Erythroblast (primary cell): ENCODE data around the gene BNIP5.
A peak's percentile ranks its signal among the peaks of the same experiment; 100 is the strongest.

ENCODE experiments used
- DNase-seq, 2 experiments: peaks; one replicate each; lab custom pipeline; 2025; lab: John Stamatoyannopoulos, UW
- GATA1 ChIP-seq: IDR thresholded peaks from 2 replicates; pipeline ENCODE4 v1.6.1; 2011; ENCODE audit warnings: low read depth, mild to moderate bottlenecking, control low read depth, low read length, moderate library complexity
- POLR2A ChIP-seq: IDR thresholded peaks from 2 replicates; pipeline ENCODE4 v1.6.1; 2011; ENCODE audit warnings: mild to moderate bottlenecking, low read length

The BNIP5 gene

DNA sequence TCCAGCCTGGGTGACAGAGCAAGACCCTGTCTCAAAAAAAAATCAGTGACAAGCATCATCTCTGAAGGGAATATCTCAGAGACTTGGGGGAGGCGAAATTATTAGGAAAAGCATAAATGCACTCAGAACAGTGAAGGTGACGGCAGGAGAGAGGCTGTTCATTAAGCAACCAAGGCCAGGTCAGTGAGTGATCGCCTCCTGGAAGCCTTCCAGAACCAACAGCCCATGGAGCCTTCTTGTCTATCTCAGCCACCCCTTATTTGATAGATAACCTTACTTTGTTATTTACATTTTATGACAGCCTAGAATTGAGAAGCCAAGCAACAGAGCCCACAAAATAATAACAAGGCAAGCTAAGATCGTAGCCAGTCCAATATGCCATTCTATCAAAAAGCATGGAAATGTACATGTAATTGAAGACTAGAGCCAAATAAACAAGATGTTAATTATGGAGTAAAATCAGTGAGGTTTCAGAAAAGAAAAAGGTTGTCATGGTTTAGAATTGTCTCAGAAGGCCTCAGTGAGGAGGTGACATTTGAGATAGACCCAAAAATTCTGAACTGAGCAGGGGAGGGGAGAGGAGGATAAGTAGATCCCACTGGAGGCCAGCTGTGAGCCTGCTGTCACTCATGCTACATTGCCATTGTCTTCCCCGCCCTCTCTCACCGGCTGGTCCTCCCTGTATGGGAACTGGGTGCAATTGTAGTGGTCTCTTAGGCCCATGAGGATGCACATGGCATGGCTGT lies 17.8 kb downstream of the BNIP5 start:
- TF ChIP-seq POLR2A (no peak), GATA1 (no peak)
- DNase-seq = no peak

DNA sequence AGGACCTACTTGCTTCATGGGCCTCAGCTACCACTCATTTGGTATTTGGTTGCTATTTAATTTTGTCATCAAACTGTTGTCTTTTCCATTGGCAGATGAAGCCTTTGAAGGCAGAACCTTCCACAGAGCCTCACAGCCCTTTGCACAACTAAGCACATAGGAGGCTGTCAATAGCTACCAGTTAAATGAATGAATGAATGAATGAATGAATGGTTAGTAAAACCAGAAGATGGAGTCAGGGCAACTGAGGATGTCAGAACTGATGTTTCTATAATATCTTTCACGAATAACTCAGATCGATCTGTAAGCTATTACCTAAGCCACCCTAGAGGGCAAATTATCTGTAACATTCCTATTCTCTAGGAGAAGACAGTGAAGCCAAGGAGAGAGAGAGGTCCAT lies 19.1 kb downstream of the BNIP5 start:
- no peak for TF ChIP-seq POLR2A
- TF ChIP-seq GATA1 = no peak
- no peak for DNase-seq

DNA sequence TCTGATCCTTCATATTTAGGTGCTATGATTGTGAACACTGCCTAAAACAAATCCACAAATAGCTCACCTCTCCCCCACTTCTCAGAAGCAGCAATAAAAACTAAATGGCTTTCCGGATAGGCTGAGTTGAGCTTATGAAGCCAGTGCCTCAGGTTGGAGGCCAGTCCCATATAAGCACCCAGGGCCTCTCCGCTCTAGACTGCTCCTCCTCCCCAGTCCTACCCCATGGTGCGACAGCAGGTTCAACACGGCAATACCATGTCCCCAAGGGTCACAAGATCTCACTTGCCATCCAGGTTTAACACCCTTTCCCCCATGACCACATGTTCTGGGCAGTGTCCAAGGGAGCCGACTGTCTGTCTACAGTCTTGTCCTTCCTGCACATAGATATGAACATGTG lies 20.8 kb downstream of the BNIP5 start:
- no peak for DNase-seq
- TF ChIP-seq GATA1 (no peak), POLR2A (no peak)

DNA sequence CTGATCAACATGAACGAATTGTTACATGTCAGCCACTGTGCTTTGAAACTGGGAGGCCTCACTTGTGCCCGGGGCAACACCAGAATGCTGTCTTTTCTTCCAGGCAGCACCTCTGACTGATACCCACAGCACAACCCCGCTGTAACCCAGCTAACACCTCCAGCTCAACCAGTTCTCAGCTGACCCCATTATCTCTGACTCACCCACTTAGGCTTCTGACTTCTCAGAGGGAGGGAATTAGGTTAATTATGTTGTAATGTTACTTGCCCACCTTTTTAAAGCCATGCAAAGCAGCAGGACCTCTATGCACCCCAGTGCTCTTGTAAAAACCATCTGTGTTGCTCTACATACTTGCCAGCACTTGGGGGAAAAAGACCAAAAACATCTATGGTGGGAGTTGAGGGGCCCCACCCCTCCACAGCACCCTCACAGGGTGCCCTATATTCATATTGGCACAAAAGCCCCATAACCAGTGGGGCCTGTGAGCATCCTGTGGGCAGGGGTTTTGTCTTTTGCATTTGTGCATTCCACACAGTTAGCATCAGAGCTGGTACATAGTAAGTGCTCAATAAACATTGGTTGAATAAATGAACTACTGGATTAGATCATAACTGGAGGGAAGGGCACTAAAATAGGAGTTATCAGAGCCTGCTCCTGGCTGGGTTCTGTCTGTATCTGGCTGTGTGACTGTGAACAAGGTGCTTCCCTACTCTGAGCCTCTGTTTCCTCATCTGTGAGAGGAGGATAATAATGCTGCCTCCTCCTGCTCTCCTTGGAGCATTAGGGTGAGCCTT lies 22.3 kb downstream of the BNIP5 start:
- TF ChIP-seq POLR2A (no peak), GATA1 (no peak)
- no peak for DNase-seq

DNA sequence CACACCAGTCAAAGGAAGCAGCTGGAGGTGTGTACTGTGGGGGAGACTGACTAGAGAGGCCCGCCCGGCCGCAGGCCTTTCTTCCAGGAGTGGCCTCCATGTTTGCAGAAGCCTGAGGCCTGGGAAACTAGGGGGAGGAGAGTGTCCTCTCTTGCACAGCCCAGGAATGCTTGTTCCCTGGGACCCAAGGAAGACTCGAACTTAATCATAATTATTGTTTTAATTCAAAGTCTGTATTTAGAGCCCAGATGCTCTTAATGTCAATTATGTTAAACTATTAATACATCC lies 23.1 kb downstream of the BNIP5 start:
- TF ChIP-seq GATA1 (no peak), POLR2A (no peak)
- DNase-seq = no peak

DNA sequence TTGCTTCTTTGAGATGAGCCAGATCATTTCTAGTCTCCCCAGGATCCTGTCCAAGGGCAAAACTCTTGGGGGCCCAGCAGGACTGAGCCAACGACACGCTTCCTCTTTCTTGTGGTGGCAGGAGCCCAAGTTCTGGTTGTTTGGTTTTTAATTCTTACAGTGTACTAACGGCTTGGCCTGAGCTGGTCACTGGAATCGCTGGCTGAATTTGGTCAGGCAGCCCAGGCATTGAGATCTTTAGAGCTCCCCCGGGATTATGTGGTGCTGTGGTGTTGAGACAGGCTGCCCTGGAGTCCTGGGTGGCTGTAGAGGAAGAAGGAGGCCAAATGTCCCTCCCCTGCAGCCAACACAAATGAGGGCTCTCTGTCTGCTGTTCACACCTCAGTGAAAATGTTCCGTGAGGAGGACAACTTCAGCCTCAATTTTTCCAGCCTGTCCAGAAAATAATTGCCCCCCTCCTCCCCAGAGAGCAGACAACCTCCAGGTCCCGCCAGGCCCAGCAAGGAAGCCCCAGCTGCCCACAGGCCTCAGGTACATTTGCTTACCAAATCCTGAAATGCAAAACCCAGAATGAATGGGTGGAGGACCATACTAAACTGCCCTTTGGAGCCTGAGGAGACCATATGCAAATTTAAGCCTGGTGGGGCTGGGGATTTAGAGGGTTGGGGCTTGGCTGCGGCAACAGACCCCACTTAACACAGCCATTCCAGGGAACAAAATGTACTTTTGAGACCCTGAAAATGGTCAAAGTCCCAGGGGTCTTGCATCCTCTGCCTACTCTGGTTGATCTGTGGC lies 23.6 kb downstream of the BNIP5 start:
- TF ChIP-seq POLR2A (no peak), GATA1 (no peak)
- DNase-seq = no peak

- no peak for TF ChIP-seq POLR2A
These were observed 26.8 kb downstream of the BNIP5 start for GRCh38 chr6:36309900-36310299.

DNA sequence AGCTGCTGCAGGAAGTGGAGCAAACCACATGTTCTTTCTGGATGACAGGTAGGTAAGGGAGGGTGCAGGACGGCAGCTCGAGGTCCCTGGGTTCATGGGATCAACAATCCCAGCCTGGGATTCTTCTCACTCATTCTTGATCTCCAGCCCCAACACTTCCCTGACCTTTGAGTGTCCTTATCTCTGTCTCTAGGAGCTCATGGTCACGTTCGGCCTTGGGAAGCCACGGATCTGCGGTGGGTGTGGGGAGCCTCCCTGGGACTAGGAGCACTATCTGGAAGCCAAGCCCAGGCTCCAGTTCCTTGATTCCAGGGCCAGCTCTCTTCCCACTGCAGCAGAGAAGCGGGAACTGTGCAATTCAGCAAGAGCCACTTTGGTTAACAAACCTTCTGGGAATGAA lies 27.5 kb downstream of the BNIP5 start:
- no peak for DNase-seq

More at GRCh38 chr6:36309900-36310299, 26.8 kb downstream of the BNIP5 start:
- DNase-seq = no peak

DNA sequence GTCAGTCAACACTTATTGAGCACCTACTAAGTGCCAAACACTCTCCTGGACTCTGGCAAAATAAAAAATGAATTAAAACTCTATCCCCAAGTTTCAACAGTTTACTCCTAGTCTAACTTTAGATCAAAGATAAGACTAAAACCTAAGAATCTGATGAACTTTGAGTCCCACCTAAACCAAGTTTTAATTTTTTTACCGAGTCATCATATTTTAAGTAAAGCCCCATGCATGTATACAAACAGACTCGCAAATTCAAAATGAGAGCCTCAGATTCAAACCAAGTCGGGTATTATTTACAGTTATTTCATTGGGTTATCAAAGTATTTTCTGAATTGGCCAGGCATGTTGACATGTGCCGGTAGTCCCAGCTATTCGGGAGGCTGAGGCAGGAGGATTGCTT lies 28.2 kb downstream of the BNIP5 start:
- DNase-seq = no peak
- no peak for TF ChIP-seq POLR2A
- TF ChIP-seq GATA1 = no peak

More for the DNA sequence above, 27.5 kb downstream of the BNIP5 start:
- TF ChIP-seq POLR2A (no peak), GATA1 (no peak)

GRCh38 chr6:36306375-36306774 lies 30.3 kb downstream of the BNIP5 start:
- TF ChIP-seq POLR2A (no peak), GATA1 (no peak)
- DNase-seq = no peak

DNA sequence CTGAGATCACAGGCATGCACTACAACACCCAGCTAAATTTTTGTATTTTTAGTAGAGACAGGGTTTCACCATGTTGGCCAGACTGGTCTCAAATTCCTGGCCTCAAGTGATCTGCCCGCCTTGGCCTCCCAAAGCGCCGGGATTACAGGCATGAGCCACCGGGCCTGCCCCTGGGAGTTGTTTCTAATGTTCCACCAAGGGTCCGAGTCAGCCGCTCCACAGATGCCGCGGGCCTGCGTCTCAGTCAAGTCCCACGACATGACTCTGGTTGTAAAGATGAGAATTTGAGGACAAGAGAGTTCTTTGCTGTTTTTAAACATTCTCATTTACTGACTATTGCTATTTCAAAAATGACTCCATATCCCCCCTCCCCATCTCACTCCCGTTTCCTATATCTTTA lies 30.8 kb downstream of the BNIP5 start:
- TF ChIP-seq POLR2A (no peak), GATA1 (no peak)
- DNase-seq = no peak

DNA sequence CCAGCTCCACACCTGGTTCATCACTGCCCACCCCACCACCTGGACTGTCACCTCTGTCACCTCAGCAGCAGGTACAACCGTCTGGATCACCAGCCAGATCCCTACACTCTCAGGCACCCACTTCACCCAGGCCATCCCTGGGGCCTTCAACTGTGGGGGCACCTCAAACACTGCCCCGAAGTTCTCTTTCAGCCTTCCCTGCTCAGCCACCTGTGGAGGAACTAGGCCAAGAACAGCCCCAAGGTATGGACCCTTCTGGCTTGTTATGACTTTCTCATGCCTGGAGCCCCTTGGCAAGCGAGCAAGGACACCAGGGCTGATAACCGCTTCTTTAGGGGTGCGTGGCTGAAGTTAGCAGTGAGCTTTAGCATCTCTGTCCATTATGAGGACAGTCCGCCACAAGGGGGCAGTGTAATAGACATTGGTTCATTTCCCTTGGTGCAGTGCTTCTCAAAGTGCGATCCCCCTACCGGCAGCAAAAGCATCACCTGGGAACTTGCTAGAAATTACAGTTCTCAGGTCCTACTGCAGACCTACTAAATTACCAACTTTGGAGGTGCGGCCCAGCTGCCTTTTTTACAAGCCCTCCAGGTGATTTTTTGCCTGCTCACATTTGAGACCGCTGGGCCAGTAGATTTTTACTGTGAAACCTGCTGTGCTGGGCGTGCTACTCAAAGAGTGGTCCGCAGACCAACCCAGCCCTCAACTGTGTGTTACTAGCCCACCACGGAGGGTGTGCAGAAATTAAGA lies 34.3 kb downstream of the BNIP5 start:
- no peak for TF ChIP-seq POLR2A
- no peak for TF ChIP-seq GATA1
- peak; percentile 92 to 96 for DNase-seq

DNA sequence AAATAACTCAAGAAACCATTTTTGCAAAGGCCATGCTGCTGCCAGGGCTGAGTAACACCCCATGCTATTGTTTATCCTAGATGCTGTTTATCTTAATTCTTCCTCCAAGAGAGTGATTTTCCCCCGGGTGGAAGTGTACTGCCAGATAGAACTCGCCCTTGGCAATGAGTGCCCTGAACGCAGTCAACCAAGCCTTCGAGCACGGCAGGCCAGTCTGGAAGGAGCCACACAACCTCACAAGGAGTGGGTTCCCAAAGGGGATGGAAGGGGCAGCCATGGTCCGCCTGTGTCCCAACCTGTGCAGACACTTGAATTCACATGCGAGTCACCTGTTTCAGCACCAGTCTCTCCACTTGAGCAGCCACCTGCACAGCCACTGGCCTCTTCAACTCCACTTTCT lies 34.9 kb downstream of the BNIP5 start:
- no peak for DNase-seq
- no peak for TF ChIP-seq GATA1
- no peak for TF ChIP-seq POLR2A

- TF ChIP-seq GATA1 (no peak), POLR2A (no peak)
- DNase-seq = no peak
These were observed 35.5 kb downstream of the BNIP5 start for GRCh38 chr6:36301085-36301658.
